Tibial nerve (tissue), 4 donors: ENCODE data around the gene GRIK3. TPM values are rescaled to one million over a fixed set of nuclear protein-coding genes. Genes with fewer than 3 reads are reported as not detected.

ENCODE experiments used
- DNase-seq, 2 donors: peaks; one replicate each; pipeline ENCODE4 v3.0.0-alpha.2; 2019; ENCODE audit warnings: low spot score in 2 of 2
- H3K27ac ChIP-seq, 4 donors: fragments of 200-600 bp; sonication (generic) in 3 of 4; one replicate each; pipeline ENCODE4 v1.5.1; 2017 to 2019; ENCODE audit warnings: mild to moderate bottlenecking in 1 of 4
- H3K27me3 ChIP-seq, 2 donors: fragments of 200-600 bp; sonication (generic) in 1 of 2; one replicate each; pipeline versions ENCODE4 v1.5.1 to v1.6.0; 2017 to 2019
- H3K36me3 ChIP-seq, 3 donors: fragments of 200-600 bp; sonication (generic); one replicate each; pipeline ENCODE4 v1.5.1; 2018 to 2019
- H3K4me1 ChIP-seq, 4 donors: fragments of 200-600 bp; sonication (generic) in 3 of 4; one replicate each; pipeline ENCODE4 v1.5.1; 2017 to 2019
- H3K4me3 ChIP-seq, 4 donors: fragments of 200-600 bp; sonication (generic) in 3 of 4; one replicate each; pipeline ENCODE4 v1.5.1; 2017 to 2019; ENCODE audit warnings: mild to moderate bottlenecking in 1 of 4, moderate library complexity in 1 of 4
- H3K9me3 ChIP-seq, 4 donors: fragments of 200-600 bp; sonication (generic) in 3 of 4; one replicate each; pipeline ENCODE4 v1.5.1; 2017 to 2019
- EP300 ChIP-seq, 2 donors: sonication (generic); formaldehyde crosslinking; IDR thresholded peaks; one replicate each; pipeline ENCODE4 v1.6.1; 2017; ENCODE audit warnings: antibody characterized with exemption in 2 of 2, mild to moderate bottlenecking in 1 of 2
- POLR2A ChIP-seq, 2 donors: fragments of 450-650 bp; IDR thresholded peaks; one replicate each; pipeline ENCODE4 v1.6.1; 2017; ENCODE audit warnings: antibody characterized with exemption in 2 of 2, mild to moderate bottlenecking in 2 of 2, moderate library complexity in 2 of 2
- WGBS, 2 donors: methylation state at CpG; one replicate each; pipeline ENCODE4 v1.1.5; 2018; 5-methylcytosine and 5-hydroxymethylcytosine counted together
- total RNA-seq, 4 donors: library from RNA; depleted of rRNA; stranded (reverse); fragments of >200 nt; gene quantifications; one replicate each; pipeline ENCODE4 v1.1.0, GENCODE V29; 2016
- TF ChIP-seq, protein P1 (sequence below), 5 experiments: fragments of 200-600 bp in 3 of 5; fragments of 450-650 bp in 2 of 5; sonication (generic) in 3 of 5; IDR thresholded peaks; one replicate each; pipeline ENCODE4 v1.5.1; 2016 to 2019; ENCODE audit warnings: antibody characterized with exemption in 5 of 5, mild to moderate bottlenecking in 3 of 5, moderate library complexity in 2 of 5

The GRIK3 gene
- total RNA-seq, 4 donors from 2014 or later: 12.8 to 26.2 (median 21.7) TPM

GRCh38 chr1:37058424-37058988 lies 24.2 kb upstream of the GRIK3 start:
- H3K4me3 ChIP-seq: no peak overlapping the region
- H3K27me3 ChIP-seq: no peaks in the 10 kb centered on the region
- no peak for DNase-seq
- H3K36me3 ChIP-seq: no peaks in the 10 kb centered on the region
- H3K27ac ChIP-seq: no peak overlapping the region
- H3K4me1 ChIP-seq: no peaks in the 10 kb centered on the region
- WGBS, 2 donors: 78% methylated on average over 5 of the region's 5 CpGs
- TF ChIP-seq EP300 (IDR thresholded peaks at IDR 0.05) (no peak), POLR2A (IDR thresholded peaks at IDR 0.05) (no peak)
- TF ChIP-seq, protein P1, sequence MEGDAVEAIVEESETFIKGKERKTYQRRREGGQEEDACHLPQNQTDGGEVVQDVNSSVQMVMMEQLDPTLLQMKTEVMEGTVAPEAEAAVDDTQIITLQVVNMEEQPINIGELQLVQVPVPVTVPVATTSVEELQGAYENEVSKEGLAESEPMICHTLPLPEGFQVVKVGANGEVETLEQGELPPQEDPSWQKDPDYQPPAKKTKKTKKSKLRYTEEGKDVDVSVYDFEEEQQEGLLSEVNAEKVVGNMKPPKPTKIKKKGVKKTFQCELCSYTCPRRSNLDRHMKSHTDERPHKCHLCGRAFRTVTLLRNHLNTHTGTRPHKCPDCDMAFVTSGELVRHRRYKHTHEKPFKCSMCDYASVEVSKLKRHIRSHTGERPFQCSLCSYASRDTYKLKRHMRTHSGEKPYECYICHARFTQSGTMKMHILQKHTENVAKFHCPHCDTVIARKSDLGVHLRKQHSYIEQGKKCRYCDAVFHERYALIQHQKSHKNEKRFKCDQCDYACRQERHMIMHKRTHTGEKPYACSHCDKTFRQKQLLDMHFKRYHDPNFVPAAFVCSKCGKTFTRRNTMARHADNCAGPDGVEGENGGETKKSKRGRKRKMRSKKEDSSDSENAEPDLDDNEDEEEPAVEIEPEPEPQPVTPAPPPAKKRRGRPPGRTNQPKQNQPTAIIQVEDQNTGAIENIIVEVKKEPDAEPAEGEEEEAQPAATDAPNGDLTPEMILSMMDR (IDR thresholded peaks at IDR 0.05): no peak
- no peaks in the 10 kb centered on the region for H3K9me3 ChIP-seq

DNA sequence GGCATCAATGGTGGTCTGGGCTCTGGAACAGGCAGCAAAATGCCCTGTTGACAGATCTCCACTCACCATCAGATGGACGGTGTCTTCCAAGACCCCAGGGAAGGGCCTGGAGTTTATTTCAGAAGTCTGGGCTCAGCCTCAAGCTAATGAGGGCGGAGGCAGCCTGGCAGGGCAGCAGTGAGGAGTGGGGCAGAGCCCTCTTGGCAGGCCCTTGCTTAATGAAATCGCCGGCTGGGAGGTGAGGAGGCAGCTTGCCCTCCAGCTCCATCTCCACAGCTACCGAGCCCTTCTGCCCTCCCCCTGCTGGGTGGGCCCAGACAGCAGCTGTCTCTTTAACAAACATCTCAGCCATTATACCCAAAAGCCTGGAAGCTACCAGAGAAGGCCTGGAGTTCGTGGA lies 22.0 kb upstream of the GRIK3 start:
- Histone ChIP-seq H3K27me3 (no peaks in the 10 kb centered on the region), H3K9me3 (no peaks in the 10 kb centered on the region), H3K36me3 (no peaks in the 10 kb centered on the region), H3K27ac (no peak overlapping the region), H3K4me3 (no peak overlapping the region), H3K4me1 (no peaks in the 10 kb centered on the region)
- WGBS, 2 donors: 34 to 43% methylated on average over 6 of the region's 6 CpGs
- TF ChIP-seq POLR2A (IDR thresholded peaks at IDR 0.05) (no peak), EP300 (IDR thresholded peaks at IDR 0.05) (no peak)
- TF ChIP-seq, protein P1 (IDR thresholded peaks at IDR 0.05): no peak
- no peak for DNase-seq

GRCh38 chr1:37055631-37056030 lies 21.3 kb upstream of the GRIK3 start:
- DNase-seq: no peak
- no peaks in the 10 kb centered on the region for H3K36me3 ChIP-seq
- no peak for TF ChIP-seq EP300 (IDR thresholded peaks at IDR 0.05)
- TF ChIP-seq, protein P1 (IDR thresholded peaks at IDR 0.05): no peak
- TF ChIP-seq POLR2A (IDR thresholded peaks at IDR 0.05): no peak
- no peak overlapping the region for H3K4me3 ChIP-seq
- no peak overlapping the region for H3K27ac ChIP-seq
- no peaks in the 10 kb centered on the region for H3K9me3 ChIP-seq
- H3K4me1 ChIP-seq: no peaks in the 10 kb centered on the region
- no peaks in the 10 kb centered on the region for H3K27me3 ChIP-seq
- WGBS, 2 donors: 75 to 79% methylated on average over 3 of the region's 3 CpGs

- DNase-seq: no peak
- H3K9me3 ChIP-seq: no peaks in the 10 kb centered on the region
- H3K36me3 ChIP-seq: no peaks in the 10 kb centered on the region
- H3K27me3 ChIP-seq: no peaks in the 10 kb centered on the region
- H3K27ac ChIP-seq: no peak overlapping the region
- no peak overlapping the region for H3K4me3 ChIP-seq
- WGBS, 2 donors: 77 to 78% methylated on average over 5 of the region's 5 CpGs
- TF ChIP-seq, protein P1 (IDR thresholded peaks at IDR 0.05): no peak
- TF ChIP-seq POLR2A (IDR thresholded peaks at IDR 0.05): no peak
- TF ChIP-seq EP300 (IDR thresholded peaks at IDR 0.05): no peak
- H3K4me1 ChIP-seq: no peaks in the 10 kb centered on the region
Measured at GRCh38 chr1:37053173-37053572, 18.9 kb upstream of the GRIK3 start.

GRCh38 chr1:37052120-37052519 lies 17.8 kb upstream of the GRIK3 start:
- Histone ChIP-seq H3K27me3 (no peaks in the 10 kb centered on the region), H3K9me3 (no peaks in the 10 kb centered on the region), H3K4me3 (no peak overlapping the region), H3K4me1 (no peaks in the 10 kb centered on the region), H3K27ac (no peak overlapping the region), H3K36me3 (no peaks in the 10 kb centered on the region)
- no peak for DNase-seq
- TF ChIP-seq EP300 (IDR thresholded peaks at IDR 0.05) (no peak), POLR2A (IDR thresholded peaks at IDR 0.05) (no peak)
- TF ChIP-seq, protein P1 (IDR thresholded peaks at IDR 0.05): no peak
- WGBS, 2 donors: 74 to 94% methylated on average over 1 of the region's 1 CpG
